Measurements from ENCODE around the gene RUNX2.

Gene RUNX2

DNA sequence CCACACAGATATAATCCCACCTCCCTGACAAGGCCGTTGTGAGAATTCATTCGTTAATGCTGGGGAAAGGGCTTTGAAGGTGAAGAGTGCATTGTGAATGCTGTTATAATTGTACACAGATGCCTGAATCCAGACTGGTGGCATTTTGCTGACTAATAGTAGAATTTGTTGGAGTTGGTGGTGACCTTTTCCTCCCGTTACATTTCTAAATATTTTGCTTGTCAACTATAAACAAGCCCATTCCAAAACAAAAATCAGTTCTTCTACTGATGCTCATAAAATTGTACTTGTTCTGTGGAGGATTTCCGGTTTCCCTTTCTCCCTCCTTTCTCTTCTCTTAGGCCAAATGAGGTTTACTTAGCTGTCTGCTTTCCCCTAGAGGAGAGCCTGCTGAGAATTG, 302.7 kb downstream of the RUNX2 start:
- no peak for DNase-seq

DNA sequence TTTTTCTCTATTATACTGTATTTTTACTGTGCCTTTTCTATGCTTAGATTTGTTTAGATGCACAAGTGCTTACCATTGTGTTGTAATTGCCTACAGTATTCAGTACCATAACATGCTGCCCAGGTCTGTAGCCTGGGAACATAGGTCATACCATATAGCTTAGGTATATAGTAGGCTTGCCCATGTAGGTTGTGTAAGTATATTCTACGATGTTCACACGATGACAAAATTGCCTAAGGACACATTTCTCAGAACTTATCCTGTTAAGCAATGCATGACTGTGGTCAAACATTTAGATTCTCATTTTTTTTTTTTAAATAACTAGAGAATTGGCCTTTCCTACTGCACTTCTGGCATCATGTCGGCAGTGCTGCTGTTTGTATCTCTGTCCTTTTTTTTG, 303.3 kb downstream of the RUNX2 start:
- DNase-seq: peak; percentile 8

DNA sequence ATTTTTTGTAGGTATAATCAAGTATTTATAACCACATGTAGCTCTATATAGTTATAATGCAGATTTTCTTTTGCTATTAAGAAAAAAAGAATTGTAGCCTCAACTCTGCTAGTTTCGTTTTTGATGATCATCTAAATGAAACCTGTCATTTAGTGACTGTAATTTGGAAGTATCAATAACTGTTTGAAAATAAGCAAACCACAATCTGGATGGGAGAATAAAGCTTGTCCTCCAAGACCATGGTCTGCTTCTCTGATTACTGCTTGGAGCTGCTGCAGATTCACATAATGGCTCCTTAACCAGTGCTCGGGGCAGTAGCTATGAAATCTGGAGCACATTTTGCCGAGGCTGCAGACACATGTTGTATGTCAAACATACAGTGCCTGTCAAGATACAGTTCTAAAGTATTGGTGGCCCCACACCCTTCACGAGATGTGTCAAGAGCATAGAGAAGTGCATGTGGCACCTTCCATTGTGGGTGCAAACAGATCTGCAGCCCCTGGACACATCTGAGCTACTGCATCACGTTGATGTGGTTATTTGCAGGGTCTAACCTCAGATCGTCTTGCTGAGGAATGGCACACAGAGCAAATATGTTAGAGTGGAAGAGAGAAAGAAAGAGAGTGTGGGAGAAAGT, 305.3 kb downstream of the RUNX2 start:
- DNase-seq: no peak

DNA sequence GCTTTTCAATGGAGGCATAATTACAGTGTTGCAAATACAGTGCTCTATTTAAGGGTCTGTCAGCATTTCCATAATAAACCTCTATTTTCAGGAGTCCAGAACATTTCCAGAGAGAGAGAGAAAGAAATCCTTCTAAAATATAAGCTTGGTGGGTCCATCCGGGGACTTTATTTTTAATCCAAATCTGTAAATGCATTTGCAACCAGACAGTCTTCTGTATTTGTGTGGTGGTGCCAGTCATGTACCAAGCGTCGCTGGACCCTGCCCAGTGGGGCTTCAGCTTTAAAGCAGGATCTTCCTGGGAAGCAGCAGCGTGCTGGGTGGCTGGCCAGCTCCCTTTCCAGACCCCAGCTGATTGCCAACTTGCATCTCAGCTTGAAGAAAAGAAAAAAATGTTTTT, 306.1 kb downstream of the RUNX2 start:
- no peak for DNase-seq

DNA sequence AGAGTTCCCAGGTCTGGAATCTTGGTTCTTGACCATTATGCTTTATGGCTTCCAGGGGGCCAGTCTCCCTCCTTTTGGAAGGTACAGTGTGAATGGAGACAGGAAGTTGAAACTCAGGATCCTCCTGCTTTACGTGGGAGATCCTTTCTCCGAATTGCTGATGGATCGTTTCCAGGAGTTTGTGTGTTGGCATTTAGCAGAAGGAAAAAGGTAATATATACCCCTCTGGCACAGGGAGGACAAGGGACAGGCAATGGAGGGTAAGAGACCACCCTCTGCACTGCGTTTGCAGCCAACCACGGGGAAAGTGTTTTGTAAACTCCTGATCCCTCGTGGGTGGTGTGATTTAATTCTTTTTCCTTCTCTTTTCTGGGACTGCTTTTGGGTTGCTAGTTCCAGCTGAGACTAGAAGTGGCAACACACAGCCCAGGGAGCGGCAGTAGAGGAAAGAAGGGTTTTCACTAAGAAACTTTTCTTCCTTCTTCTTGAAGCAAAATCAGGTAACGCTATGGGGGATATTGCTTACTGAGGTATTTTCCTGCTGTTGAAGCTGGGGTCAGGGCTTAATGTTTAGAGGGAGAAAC, 307.2 kb downstream of the RUNX2 start:
- DNase-seq: no peak

DNA sequence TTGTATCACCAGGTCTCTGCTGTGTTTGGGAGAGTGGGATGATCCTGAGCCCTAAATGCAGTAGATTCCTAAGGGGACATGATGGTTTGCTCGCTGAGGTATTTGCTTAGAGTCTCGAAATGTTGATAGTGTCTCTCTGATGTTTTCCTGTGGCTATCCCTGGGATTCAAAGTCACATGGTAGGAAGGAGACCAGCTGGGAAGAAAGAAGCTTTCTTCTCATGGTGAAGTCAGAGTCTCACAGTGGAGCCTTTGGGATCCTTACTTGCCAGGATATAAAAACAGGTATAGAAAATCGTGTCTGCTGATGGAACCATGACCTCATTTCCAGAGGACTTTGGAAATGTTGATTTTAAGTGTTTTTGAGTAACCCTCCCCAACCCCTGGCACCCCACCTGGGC, 308.9 kb downstream of the RUNX2 start:
- DNase-seq: no peak

DNA sequence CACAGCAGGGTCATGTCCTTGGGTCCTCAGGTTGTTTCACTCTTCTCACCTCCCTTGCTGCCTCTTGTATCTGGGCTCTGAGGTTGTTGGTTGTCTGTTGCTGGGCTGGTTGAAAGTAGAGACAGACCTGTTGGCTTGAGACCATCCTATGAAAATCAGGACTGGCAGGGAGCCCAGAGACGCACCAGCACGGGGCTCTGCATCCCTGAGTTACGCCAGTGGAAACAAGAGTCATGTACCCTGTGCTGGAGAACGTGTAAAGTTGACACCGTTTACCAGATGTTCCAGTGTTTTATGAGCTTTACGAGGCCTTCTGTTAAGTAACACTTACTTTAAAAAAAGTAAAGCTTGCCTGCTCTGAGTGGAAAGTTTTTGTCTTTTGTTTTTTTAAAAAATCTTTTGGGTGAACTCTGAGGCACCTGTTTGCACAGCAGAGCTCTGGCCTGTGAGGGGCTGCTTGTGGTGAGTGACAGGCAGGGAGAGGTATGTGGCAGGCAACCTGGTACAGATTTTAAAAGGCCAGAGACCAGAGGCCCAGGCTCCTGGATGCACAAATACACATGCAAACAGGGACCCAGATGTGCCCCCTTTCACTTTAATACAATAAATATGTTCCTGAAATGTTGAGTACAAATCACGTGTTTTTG, 309.6 kb downstream of the RUNX2 start:
- DNase-seq: no peak

DNA sequence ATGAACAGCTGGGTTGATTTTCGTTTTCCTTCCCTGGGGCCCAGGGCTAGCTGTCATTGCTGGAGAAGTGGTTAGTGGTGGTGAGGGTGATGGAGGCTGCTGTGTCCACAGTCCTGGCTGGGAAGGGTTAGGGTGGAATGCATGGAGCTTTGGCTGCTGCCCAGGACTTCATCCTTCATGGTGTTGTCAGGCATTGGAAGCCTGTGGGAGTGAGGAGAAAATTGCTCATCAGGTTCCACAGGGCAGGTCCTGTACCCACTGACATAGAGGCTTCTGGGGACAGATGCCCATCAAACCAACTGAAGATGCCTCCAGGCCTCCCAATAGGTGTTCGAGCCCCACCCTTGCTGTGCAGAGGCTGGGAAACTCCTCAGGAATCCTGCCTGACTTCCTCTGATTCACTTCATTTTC, 312.0 kb downstream of the RUNX2 start:
- DNase-seq: no peak

DNA sequence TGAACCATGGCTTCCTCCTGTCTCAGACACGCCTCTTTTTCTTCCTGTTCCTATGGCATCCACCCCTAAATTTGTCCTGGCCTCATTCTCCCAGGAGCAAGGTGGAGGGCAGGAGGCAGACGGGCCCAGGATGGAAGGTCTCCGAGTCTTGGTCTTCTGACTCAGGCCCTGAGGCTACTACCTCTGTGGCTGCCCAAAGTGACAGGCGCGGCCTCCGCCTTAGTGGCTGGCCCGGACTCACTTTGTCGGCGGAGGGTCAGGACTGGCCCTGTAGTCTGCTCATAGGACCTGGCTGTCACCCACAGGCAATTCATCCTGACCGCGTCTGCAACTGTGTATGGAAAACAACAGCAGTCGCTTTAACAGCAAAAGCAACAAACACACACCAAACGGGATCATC, 312.7 kb downstream of the RUNX2 start:
- DNase-seq: no peak

DNA sequence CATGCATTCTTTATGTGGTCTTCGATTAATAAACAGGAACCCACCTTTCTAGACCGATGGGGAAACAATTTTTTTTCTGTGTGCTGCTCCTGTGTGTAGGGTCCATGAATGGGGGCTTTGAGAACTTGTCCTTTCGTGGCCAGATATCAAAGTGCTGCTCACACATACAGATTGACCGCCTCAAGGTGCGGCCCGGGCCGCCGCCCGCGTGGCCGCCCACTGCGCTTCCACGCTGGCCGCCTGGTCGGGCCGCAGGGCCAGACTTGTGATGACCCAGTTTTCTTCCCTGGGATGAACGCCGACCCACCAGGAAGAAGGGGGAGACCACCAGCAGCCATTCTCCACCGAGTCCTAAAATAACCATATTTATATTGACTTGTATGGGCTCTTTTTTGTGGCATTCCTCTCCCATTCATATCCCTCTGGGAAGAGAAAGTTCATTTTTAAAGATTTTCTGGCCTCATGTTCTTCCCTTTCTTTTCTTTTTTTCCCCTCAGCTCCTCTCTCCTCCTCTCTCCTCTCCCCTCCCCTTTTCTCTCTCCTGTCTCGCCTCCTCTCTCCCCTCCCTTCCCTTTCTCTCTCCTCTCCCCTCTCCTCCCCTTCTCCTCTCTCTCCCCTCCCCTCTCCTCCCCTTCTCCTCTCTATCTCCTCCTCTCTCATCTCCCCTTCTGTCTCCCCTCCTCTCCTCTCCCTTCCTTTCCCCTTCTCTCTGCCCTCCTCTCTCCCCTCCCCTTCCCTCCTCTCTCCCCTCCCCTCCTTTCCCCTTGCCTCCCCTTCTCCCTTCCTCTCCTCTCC, 314.4 kb downstream of the RUNX2 start:
- no peak for DNase-seq

DNA sequence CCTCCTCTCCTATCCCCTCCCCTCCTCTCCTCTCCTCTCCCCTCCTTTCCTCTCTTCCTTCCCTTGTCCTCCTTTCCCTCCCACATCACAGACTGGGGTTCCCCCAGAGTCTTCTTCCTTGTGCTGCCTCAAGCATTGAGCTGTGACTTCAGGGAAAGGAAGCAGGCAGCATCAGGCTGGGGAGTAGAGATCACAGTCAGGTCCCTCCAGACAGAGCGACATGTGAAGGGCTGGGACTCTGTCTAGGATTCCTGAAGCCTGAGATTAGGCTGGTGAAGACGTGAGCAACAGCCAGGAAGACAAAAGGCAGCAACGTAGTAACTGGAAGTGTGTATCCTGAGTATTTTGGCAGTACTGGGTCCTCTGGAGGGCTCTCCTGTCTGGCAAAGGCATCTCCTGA, 315.0 kb downstream of the RUNX2 start:
- no peak for DNase-seq

DNA sequence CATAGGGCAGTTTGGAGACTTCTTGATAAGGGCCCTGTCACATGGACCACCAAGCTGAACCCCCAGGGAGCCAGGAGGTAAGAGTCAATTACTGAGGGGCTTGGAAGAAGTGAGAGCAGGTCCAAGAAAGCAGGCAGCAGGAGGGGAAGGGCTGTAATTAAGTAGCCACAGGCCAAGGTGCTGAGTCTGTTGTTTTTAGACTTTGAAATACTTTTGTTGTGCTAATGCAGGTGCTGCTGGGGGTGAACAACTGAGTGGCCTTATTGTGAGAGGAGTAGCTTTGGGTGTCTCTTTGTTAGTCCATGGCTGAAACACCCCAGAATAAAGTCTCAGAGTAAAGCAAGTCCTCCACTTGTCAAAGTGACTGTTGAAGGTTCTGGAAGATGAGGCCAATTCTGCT, 316.6 kb downstream of the RUNX2 start:
- no peak for DNase-seq

DNA sequence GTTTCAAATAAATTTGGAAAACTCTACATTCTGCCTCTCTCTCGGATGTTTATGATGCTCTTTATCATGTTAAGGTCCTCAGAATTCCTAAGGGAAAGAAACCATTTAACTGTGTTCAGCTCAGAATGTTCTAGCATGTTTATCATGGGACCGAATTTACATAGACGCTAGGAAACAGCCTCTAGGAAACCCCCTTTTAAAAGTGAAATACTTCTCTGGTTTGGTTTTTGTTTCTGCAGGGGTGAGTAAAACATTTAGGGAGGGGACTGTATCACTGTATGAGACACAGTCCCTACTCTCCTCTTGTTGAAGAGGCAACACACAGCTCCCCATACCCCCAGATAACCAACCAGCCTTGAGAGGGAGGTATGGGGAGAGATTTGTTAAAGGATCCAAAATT, 317.2 kb downstream of the RUNX2 start:
- DNase-seq: no peak

DNA sequence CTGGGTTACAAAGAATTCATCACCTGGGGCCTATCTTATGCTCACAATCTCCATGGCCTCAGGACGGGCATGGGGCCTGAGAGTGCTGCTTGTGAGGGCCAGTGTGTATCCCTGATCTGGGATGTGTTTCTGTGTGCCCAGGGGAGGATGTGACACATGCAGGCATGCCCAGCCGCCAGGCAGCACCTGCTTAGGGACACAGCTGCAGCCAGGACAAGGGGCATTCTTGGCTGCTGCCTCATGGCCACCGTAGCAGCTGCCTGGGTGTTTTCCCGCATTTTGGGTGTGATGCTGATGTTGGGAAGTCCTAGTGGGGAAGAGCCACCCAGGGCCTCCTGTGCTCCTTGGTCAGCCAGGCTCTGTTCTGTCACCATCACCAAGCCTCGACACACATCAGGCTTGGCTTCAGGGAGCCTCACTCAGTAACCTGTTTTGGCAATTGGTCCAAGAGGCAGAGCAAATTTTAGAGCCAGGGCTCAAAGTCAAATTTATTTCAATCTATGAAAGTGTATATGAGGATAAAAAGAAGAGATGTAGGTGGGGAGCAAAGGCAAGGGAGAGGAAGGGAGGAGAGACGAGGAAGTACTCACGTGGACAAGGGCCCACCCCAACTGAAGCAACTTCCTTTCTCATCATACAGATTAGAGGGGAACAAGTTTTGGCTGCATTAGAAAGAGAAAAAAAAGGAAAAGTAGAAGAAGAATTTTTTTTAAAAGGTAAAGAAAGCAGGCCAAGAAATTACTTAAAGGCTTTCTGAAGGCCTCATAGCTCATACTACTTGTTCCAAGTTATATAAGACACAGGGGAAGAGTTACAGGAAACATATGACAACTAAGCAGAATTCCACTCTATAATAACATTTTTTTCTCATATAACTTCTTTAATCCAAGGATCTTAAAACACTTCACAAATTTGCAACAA, 319.5 kb downstream of the RUNX2 start:
- DNase-seq: peak; percentile 29

DNA sequence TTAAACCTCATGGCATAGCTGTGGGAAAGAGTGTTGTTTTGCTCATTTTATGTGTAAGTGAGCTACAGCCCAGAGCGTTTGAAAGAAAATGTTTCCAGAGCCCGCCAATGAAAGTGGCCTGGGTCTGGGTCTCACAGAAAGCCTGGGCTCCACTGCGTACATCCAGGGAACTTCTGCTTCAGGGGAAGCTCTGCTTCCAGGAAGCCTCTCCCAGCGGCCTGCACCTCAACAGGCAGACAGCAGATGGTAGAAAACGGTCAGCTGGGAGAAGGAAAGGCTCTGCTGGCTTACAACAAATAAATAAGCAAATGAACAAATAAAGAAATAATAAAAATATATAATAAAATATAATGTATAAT, 320.1 kb downstream of the RUNX2 start:
- no peak for DNase-seq

DNA sequence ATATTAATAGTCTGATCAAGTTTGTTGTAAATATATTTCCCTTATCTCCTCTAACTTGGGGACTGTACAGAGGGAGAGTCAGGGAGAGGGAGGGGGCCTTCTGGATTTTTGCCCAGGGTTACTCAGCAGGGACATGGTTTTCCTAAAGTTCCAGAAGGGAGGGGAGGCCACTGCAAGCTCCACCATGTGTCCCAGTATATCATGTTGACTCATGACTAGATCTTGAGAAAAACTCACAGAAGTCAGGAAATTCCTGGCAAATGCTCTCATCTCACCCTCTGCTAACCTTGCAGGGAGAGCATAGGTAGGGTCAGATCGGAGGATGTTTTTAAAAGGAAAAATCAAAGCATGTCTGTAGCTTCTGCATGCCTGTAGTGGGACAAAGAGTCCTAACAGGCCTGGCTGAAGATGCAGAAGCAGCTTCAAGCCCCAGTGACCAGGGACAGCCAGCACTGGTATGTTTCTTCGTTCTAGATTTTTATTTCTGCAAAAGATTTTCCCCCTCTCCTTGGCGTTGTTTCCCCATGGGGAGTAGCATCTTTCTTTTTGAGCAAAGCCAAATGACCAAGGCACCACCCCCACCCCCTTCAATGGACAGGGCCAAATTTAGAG, 322.5 kb downstream of the RUNX2 start:
- DNase-seq: no peak

DNA sequence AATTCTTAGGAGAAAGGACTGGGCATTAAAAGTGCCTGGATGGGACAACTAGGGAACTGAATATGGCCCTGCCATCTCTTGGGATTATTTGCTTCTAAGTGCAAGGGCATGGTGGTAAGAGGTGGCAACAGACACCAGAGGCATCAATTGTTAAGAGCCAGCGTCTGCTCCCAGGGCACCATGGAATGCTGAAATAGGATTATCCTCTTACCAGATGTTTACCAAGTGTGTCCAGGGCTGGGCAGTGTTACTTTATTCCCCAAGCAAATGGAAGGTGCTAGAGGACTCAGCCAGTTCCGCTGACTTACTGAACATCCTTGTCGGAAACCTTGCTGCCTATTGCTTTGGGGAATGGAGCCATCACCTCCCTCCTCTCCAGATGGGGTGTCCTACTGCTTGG, 323.2 kb downstream of the RUNX2 start:
- no peak for DNase-seq

DNA sequence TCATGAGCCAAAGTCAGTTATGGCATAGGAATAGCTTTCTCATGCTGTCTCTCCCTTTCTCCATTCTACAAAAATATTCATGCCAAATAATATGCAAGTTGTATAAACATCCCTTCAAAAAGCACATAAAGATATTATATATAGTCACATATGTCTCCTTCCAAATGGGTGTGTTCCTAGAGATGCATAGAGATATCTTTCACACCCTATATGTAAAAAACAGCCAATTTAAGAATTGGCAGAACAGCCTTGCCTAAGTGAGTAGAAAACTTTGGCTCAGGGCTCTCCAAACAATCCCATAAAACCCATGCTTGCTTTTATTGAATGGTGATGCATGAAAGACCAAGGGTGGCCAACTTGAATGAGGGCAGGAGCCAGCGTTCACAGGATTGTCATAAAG, 324.3 kb downstream of the RUNX2 start:
- DNase-seq: no peak

DNA sequence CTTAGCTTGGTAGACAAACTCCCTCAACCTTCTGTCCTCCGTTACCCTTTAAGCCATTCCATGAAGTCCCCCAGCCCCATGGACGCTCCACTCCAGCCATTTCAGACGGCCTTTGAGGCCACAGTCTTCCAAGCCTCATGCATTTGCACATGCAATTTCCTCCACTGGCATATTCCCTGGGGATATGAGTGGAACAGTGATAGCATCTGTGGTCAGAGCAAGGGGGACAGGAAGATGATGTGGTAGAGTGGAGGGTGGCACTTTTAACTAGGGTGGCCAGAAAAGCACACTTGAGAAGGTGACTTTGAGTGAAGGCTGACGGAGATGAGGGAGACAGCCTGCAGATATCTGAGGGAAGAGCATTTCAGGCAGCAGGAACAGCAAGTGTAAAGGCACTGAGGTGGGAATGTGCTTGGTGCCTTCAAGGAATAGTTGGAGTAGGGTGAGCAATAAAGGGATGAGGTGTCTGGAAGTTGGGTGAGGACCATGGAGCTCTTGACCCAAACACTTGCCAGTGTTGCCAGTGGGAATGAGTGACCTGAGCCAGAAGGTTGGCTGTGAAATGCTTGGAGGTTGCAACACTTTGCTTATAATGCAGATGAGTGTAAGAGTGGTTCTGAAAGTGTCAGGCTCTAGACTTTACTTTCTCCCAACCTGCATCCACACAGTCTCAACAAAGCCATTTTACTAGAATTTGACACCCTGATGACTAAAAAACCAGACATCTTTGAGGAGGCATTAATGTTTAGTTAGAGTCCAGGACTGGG, 325.2 kb downstream of the RUNX2 start:
- no peak for DNase-seq

DNA sequence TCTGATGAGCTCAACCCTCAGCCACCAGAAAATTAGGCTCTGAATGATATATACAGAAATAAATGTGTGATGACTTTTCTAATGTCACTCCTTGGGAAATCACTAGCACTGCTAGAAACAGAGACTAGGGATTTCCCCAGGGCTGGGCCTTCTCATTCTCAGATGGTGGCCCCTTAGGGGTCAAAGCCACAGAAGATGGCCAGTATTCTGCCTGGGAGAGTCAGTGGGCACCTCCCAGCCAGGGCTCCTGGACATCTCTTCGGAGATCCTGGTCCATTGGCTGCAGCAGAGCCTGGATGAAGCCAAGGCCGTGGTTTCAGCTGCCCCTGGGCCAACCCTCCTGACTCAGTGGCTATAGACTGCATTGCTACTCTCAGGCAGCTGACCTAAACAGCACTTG, 326.5 kb downstream of the RUNX2 start:
- no peak for DNase-seq

DNA sequence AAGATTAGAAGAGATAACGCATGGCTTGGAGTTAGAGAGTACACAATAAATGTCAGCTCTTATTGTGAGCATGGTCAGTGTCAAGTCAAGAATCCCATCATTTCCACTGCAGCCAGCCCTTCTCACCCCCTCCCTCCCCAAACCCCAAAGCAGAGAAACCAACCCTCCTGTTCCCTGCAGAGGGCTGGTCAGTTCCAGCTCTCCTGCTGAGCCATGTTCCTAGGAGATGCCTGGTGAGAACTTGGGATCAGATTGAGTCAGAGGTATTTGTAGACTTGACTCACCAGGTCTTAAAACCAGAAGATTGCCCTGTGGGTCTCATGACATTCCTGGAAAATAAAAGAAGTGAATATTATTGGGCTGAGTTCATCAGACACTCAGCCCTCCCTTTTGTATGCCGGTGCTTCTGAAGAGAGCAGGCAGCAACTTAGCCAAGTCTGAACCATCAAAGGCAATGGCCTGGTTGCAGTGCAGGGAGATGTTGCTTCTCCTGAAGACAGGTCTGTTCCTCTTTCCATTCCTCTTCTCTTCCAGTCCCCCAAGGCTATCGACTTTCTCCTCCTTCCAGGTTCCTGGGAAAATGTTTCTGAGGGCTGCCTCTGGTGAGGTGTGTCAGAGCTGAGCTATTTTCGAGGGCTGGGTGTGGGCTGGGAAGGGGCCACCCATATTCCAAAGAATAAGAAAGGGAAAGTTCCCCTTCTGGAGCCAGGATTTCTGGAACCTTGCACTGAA, 327.8 kb downstream of the RUNX2 start:
- no peak for DNase-seq

All from OCI-M1 (cell line).